A673 (cell line): Measurements from ENCODE around the gene EML6. TPM values are rescaled to one million over a fixed set of nuclear protein-coding genes. Genes with fewer than 3 reads are reported as not detected.

Experiments
- BruUV-seq: library from RNA; stranded (reverse); fragments of 400-500 nt; replicated peaks from 2 replicates; lab custom pipeline; 2021; lab: Mats Ljungman, UMichigan
- CTCF ChIA-PET: fragments of 300-600 bp; sonication (Branson Sonifier 250); formaldehyde crosslinking; loops from one replicate; lab custom pipeline; 2022; ENCODE audit warnings: antibody characterized with exemption; lab: Charles Lee
- POLR2A ChIA-PET: fragments of 300-600 bp; sonication (Branson Sonifier 250); formaldehyde crosslinking; loops from one replicate; lab custom pipeline; 2022; ENCODE audit warnings: antibody characterized with exemption; ENCODE audit not compliant: low non-redundant PET; lab: Charles Lee
- DNase-seq: peaks from one replicate; pipeline ENCODE4 v3.0.0-alpha.2; 2015; ENCODE audit warnings: low spot score
- H3K27ac ChIP-seq: fragments of 200-600 bp; sonication (generic); 2 replicates; pipeline ENCODE4 v1.5.1; 2016; ENCODE audit warnings: mixed run types, low read depth, mild to moderate bottlenecking, mixed read lengths, antibody characterized with exemption, low read length; ENCODE audit not compliant: poor library complexity, severe bottlenecking
- H3K27me3 ChIP-seq: fragments of 200-600 bp; sonication (generic); replicated peaks from 2 replicates; pipeline ENCODE4 v1.6.1; 2017; ENCODE audit warnings: mixed run types, low read depth, mild to moderate bottlenecking, mixed read lengths, antibody characterized with exemption, low read length; ENCODE audit not compliant: insufficient read depth, poor library complexity
- H3K36me3 ChIP-seq: fragments of 200-600 bp; sonication (generic); 2 replicates; pipeline ENCODE4 v1.6.1; 2016; ENCODE audit warnings: mixed run types, mild to moderate bottlenecking, mixed read lengths, antibody characterized with exemption, low read length; ENCODE audit not compliant: insufficient read depth, poor library complexity, severe bottlenecking
- H3K4me1 ChIP-seq: fragments of 200-600 bp; sonication (generic); 2 replicates; pipeline ENCODE4 v1.6.1; 2017; ENCODE audit warnings: mixed run types, mild to moderate bottlenecking, mixed read lengths, antibody characterized with exemption, low read length; ENCODE audit not compliant: insufficient read depth, poor library complexity, severe bottlenecking
- H3K4me3 ChIP-seq: fragments of 200-600 bp; sonication (generic); 2 replicates; pipeline ENCODE4 v1.5.1; 2016; ENCODE audit warnings: low read depth, mixed run types, mild to moderate bottlenecking, mixed read lengths, low read length; ENCODE audit not compliant: poor library complexity, severe bottlenecking
- H3K9me3 ChIP-seq: fragments of 200-600 bp; sonication (generic); 2 replicates; pipeline ENCODE4 v1.6.1; 2016; ENCODE audit warnings: mixed run types, low read depth, mild to moderate bottlenecking, mixed read lengths, antibody characterized with exemption, low read length; ENCODE audit not compliant: poor library complexity, severe bottlenecking
- CTCF ChIP-seq: fragments of 300-800, 200-600 bp; sonication (generic); conservative IDR thresholded peaks from 2 replicates; pipeline ENCODE4 v1.5.1; 2017; ENCODE audit warnings: low read depth, mild to moderate bottlenecking, antibody characterized with exemption, low read length, moderate library complexity, mixed read lengths
- EZH2 ChIP-seq: fragments of 200-600 bp; sonication (generic); IDR thresholded peaks from 2 replicates; pipeline ENCODE4 v1.6.1; 2017; ENCODE audit warnings: borderline replicate concordance, low read depth, mild to moderate bottlenecking, mixed read lengths, antibody characterized with exemption, low read length; ENCODE audit not compliant: poor library complexity, severe bottlenecking
- intact Hi-C: fragments of 100-400 bp; cut with micrococcal nuclease; formaldehyde crosslinking; loops from one replicate; pipeline ENCODE4 v1.10.0; 2022; ENCODE audit not compliant: unreplicated experiment
- total RNA-seq: library from RNA; stranded (reverse); gene quantifications from 2 replicates; pipeline ENCODE4 v1.2.3, GENCODE V29; 2021

The EML6 gene
- total RNA-seq, 1 experiment from 2014 or later, result 1.9 TPM

- BruUV-seq, result no TSS peak
- H3K36me3 ChIP-seq, result no peaks in the 10 kb centered on the region
- DNase-seq, result no peak
- no peak for TF ChIP-seq CTCF
- no peak for TF ChIP-seq EZH2
- intact Hi-C loops, result no loop called here
- H3K4me1 ChIP-seq, result no peaks in the 10 kb centered on the region
- no peak overlapping the region for H3K27ac ChIP-seq
- no peaks in the 10 kb centered on the region for H3K9me3 ChIP-seq
- no peak overlapping the region for H3K4me3 ChIP-seq
- CTCF ChIA-PET, result no interaction called here
- POLR2A ChIA-PET, result no interaction called here
- no peaks in the 10 kb centered on the region for H3K27me3 ChIP-seq
Observed at GRCh38 chr2:54928719-54929118, 205.3 kb downstream of the EML6 start.

- H3K36me3 ChIP-seq, result no peaks in the 10 kb centered on the region
- H3K27ac ChIP-seq, result no peak overlapping the region
- no peaks in the 10 kb centered on the region for H3K4me1 ChIP-seq
- no TSS peak for BruUV-seq
- no peaks in the 10 kb centered on the region for H3K27me3 ChIP-seq
- ChIA-PET POLR2A (no interaction called here), CTCF (no interaction called here)
- H3K4me3 ChIP-seq, result no peak overlapping the region
- no peak for TF ChIP-seq EZH2
- TF ChIP-seq CTCF, result no peak
- no peak for DNase-seq
- H3K9me3 ChIP-seq, result no peaks in the 10 kb centered on the region
- intact Hi-C loops, result no loop called here
Observed at GRCh38 chr2:54931473-54931872, 208.0 kb downstream of the EML6 start.

GRCh38 chr2:54935389-54935788 lies 211.9 kb downstream of the EML6 start:
- H3K27me3 ChIP-seq, result no peaks in the 10 kb centered on the region
- DNase-seq, result no peak
- POLR2A ChIA-PET, result no interaction called here
- intact Hi-C loops, result no loop called here
- H3K4me3 ChIP-seq, result no peak overlapping the region
- no peaks in the 10 kb centered on the region for H3K36me3 ChIP-seq
- no peak for TF ChIP-seq CTCF
- TF ChIP-seq EZH2, result no peak
- no peaks in the 10 kb centered on the region for H3K4me1 ChIP-seq
- H3K27ac ChIP-seq, result no peak overlapping the region
- H3K9me3 ChIP-seq, result no peaks in the 10 kb centered on the region
- BruUV-seq, result no TSS peak
- CTCF ChIA-PET, result no interaction called here
